T-helper 2 cell treated with Interferon-gamma antibody and Interleukin-4, amounts not matched to agents 5 μg/mL and 100 μg/mL, for 36 hours (primary cell): ENCODE data around the gene TBC1D7.
"Not testable (repeated sequence)": the region's sequence is repeated elsewhere in the genome, so short reads cannot be mapped to it uniquely, and the experiment has no call there.

Source experiments
- DNase-seq: peaks from one replicate; pipeline ENCODE4 v3.0.0; 2021; ENCODE audit warnings: low spot score
- H3K27ac Mint-ChIP-seq: one replicate; pipeline ENCODE4 v1.8.0; 2021; ENCODE audit warnings: mild to moderate bottlenecking, mixed read lengths
- H3K27me3 Mint-ChIP-seq: one replicate; pipeline ENCODE4 v1.8.0; 2021; ENCODE audit warnings: low read depth, mixed read lengths
- H3K36me3 Mint-ChIP-seq: one replicate; pipeline ENCODE4 v1.8.0; 2021; ENCODE audit warnings: low read depth, mixed read lengths
- H3K4me1 Mint-ChIP-seq: one replicate; pipeline ENCODE4 v1.8.0; 2021; ENCODE audit warnings: low read depth, mixed read lengths
- H3K4me3 Mint-ChIP-seq: one replicate; pipeline ENCODE4 v1.8.0; 2022; ENCODE audit warnings: mild to moderate bottlenecking, moderate library complexity, mixed read lengths
- H3K9me3 Mint-ChIP-seq: one replicate; pipeline ENCODE4 v1.8.0; 2021; ENCODE audit warnings: mixed read lengths

TBC1D7 gene

GRCh38 chr6:13349811-13350506 is 21.6 kb upstream of the TBC1D7 start:
- Mint-ChIP-seq H3K4me1 (peaks cover 23% of the 10 kb centered on the region), H3K4me3 (no peak overlapping the region), H3K27ac (no peak overlapping the region), H3K9me3 (no peaks in the 10 kb centered on the region), H3K27me3 (peaks cover 3% of the 10 kb centered on the region), H3K36me3 (no peaks in the 10 kb centered on the region)
- DNase-seq = no peak

GRCh38 chr6:13348334-13349113 is 20.2 kb upstream of the TBC1D7 start:
- Mint-ChIP-seq H3K27me3 (peaks cover 1% of the 10 kb centered on the region), H3K4me1 (peaks cover 11% of the 10 kb centered on the region), H3K36me3 (no peaks in the 10 kb centered on the region), H3K27ac (no peak overlapping the region), H3K4me3 (no peak overlapping the region), H3K9me3 (no peaks in the 10 kb centered on the region)
- no peak for DNase-seq

GRCh38 chr6:13346245-13346644 is 17.9 kb upstream of the TBC1D7 start:
- Mint-ChIP-seq H3K4me1 (peaks cover 4% of the 10 kb centered on the region), H3K36me3 (no peaks in the 10 kb centered on the region), H3K4me3 (no peak overlapping the region), H3K9me3 (no peaks in the 10 kb centered on the region), H3K27ac (no peak overlapping the region), H3K27me3 (no peaks in the 10 kb centered on the region)
- DNase-seq = no peak

- H3K36me3 Mint-ChIP-seq = no peaks in the 10 kb centered on the region
- H3K4me3 Mint-ChIP-seq = no peak overlapping the region
- no peak overlapping the region for H3K27ac Mint-ChIP-seq
Observed at GRCh38 chr6:13342414-13343019, 14.2 kb upstream of the TBC1D7 start.

GRCh38 chr6:13339863-13340630 is 11.7 kb upstream of the TBC1D7 start:
- no peak for DNase-seq

More at GRCh38 chr6:13342414-13343019, 14.2 kb upstream of the TBC1D7 start:
- no peaks in the 10 kb centered on the region for H3K9me3 Mint-ChIP-seq
- peaks cover 24% of the 10 kb centered on the region for H3K4me1 Mint-ChIP-seq
- H3K27me3 Mint-ChIP-seq = no peaks in the 10 kb centered on the region
- no peak for DNase-seq

GRCh38 chr6:13338038-13338437 is 9.7 kb upstream of the TBC1D7 start:
- H3K27me3 Mint-ChIP-seq = no peaks in the 10 kb centered on the region
- no peak overlapping the region for H3K4me3 Mint-ChIP-seq
- no peak overlapping the region for H3K27ac Mint-ChIP-seq
- H3K36me3 Mint-ChIP-seq = no peaks in the 10 kb centered on the region
- no peak for DNase-seq
- peaks cover 24% of the 10 kb centered on the region for H3K4me1 Mint-ChIP-seq
- H3K9me3 Mint-ChIP-seq = no peaks in the 10 kb centered on the region

More at GRCh38 chr6:13339863-13340630, 11.7 kb upstream of the TBC1D7 start:
- Mint-ChIP-seq H3K27me3 (no peaks in the 10 kb centered on the region), H3K27ac (peak overlapping the region; percentile 13), H3K36me3 (no peaks in the 10 kb centered on the region), H3K4me1 (peaks cover 24% of the 10 kb centered on the region), H3K9me3 (no peaks in the 10 kb centered on the region), H3K4me3 (peak overlapping the region; percentile 38)

- Mint-ChIP-seq H3K36me3 (no peaks in the 10 kb centered on the region), H3K27me3 (no peaks in the 10 kb centered on the region), H3K4me3 (no peak overlapping the region), H3K4me1 (peaks cover 29% of the 10 kb centered on the region), H3K27ac (no peak overlapping the region), H3K9me3 (no peaks in the 10 kb centered on the region)
- DNase-seq = peak; percentile 55
Observed at GRCh38 chr6:13336553-13336952, 8.2 kb upstream of the TBC1D7 start.

- Mint-ChIP-seq H3K36me3 (no peaks in the 10 kb centered on the region), H3K4me1 (peaks cover 23% of the 10 kb centered on the region), H3K27ac (no peak overlapping the region), H3K27me3 (no peaks in the 10 kb centered on the region), H3K9me3 (no peaks in the 10 kb centered on the region), H3K4me3 (no peak overlapping the region)
- DNase-seq = no peak
Observed at GRCh38 chr6:13334953-13335352, 6.6 kb upstream of the TBC1D7 start.

GRCh38 chr6:13332349-13332706 is 4.0 kb upstream of the TBC1D7 start:
- H3K4me3 Mint-ChIP-seq = no peak overlapping the region
- DNase-seq = no peak
- no peaks in the 10 kb centered on the region for H3K36me3 Mint-ChIP-seq
- no peaks in the 10 kb centered on the region for H3K9me3 Mint-ChIP-seq
- H3K27ac Mint-ChIP-seq = no peak overlapping the region
- peaks cover 26% of the 10 kb centered on the region for H3K4me1 Mint-ChIP-seq
- no peaks in the 10 kb centered on the region for H3K27me3 Mint-ChIP-seq

GRCh38 chr6:13331516-13332348 is 3.4 kb upstream of the TBC1D7 start:
- H3K4me3 Mint-ChIP-seq = no peak overlapping the region
- no peak for DNase-seq
- H3K36me3 Mint-ChIP-seq = no peaks in the 10 kb centered on the region
- no peaks in the 10 kb centered on the region for H3K27me3 Mint-ChIP-seq
- no peaks in the 10 kb centered on the region for H3K9me3 Mint-ChIP-seq
- peaks cover 29% of the 10 kb centered on the region for H3K4me1 Mint-ChIP-seq
- no peak overlapping the region for H3K27ac Mint-ChIP-seq

GRCh38 chr6:13328875-13329183 is 492 bp upstream of the TBC1D7 start:
- H3K9me3 Mint-ChIP-seq = no peaks in the 10 kb centered on the region
- H3K27me3 Mint-ChIP-seq = no peaks in the 10 kb centered on the region
- peaks cover 33% of the 10 kb centered on the region for H3K4me1 Mint-ChIP-seq
- DNase-seq = no peak
- H3K27ac Mint-ChIP-seq = peak overlapping the region; percentile 91
- peak overlapping the region; percentile 94 for H3K4me3 Mint-ChIP-seq
- H3K36me3 Mint-ChIP-seq = peaks cover 17% of the 10 kb centered on the region

- Mint-ChIP-seq H3K27ac (peak overlapping the region; percentile 92), H3K9me3 (no peaks in the 10 kb centered on the region), H3K27me3 (no peaks in the 10 kb centered on the region), H3K4me1 (peaks cover 33% of the 10 kb centered on the region), H3K36me3 (peaks cover 21% of the 10 kb centered on the region), H3K4me3 (peak overlapping the region; percentile 94)
- DNase-seq = no peak
Observed at GRCh38 chr6:13327691-13328075, 654 bp downstream of the TBC1D7 start.

GRCh38 chr6:13326031-13326586 is 2.2 kb downstream of the TBC1D7 start:
- H3K27me3 Mint-ChIP-seq, H3K9me3 Mint-ChIP-seq, H3K4me3 Mint-ChIP-seq, DNase-seq, H3K27ac Mint-ChIP-seq: not testable (repeated sequence)
- Mint-ChIP-seq H3K36me3 (peaks cover 27% of the 10 kb centered on the region), H3K4me1 (peaks cover 27% of the 10 kb centered on the region)
